Smooth muscle cell (in vitro differentiated cells): ENCODE data around the gene SCYGR1. TPM values are rescaled to one million over a fixed set of nuclear protein-coding genes. Genes with fewer than 3 reads are reported as not detected.
"Not testable (repeated sequence)": the region's sequence is repeated elsewhere in the genome, so short reads cannot be mapped to it uniquely, and the experiment has no call there.

Source experiments
- DNase-seq: peaks from one replicate; lab custom pipeline; 2025; ENCODE audit not compliant: unreplicated experiment; lab: John Stamatoyannopoulos, UW
- H2AFZ ChIP-seq: fragments of 200-600 bp; sonication (generic); 2 replicates; pipeline ENCODE4 v1.6.0; 2016; ENCODE audit warnings: antibody characterized with exemption, low read depth, mild to moderate bottlenecking
- H3F3A ChIP-seq: fragments of 200-600 bp; sonication (generic); 2 replicates; pipeline ENCODE4 v1.6.0; 2017; ENCODE audit warnings: antibody characterized with exemption, low read depth
- H3K27ac ChIP-seq: fragments of 200-600 bp; sonication (generic); 2 replicates; pipeline ENCODE4 v1.5.1; 2016; ENCODE audit warnings: low read depth, mild to moderate bottlenecking
- H3K27me3 ChIP-seq: fragments of 200-600 bp; sonication (generic); 2 replicates; pipeline ENCODE4 v1.6.1; 2016; ENCODE audit warnings: low read depth, mild to moderate bottlenecking
- H3K36me3 ChIP-seq: fragments of 200-600 bp; sonication (generic); 2 replicates; pipeline ENCODE4 v1.5.1; 2016; ENCODE audit warnings: low read depth
- H3K4me1 ChIP-seq: fragments of 200-600 bp; sonication (generic); 2 replicates; pipeline ENCODE4 v1.5.1; 2016; ENCODE audit warnings: low read depth
- H3K4me2 ChIP-seq: fragments of 200-600 bp; sonication (generic); 2 replicates; pipeline ENCODE4 v1.6.0; 2016; ENCODE audit warnings: mild to moderate bottlenecking
- H3K4me3 ChIP-seq: fragments of 200-600 bp; sonication (generic); 2 replicates; pipeline ENCODE4 v1.5.1; 2016; ENCODE audit warnings: mild to moderate bottlenecking
- H3K79me2 ChIP-seq: fragments of 200-600 bp; sonication (generic); 2 replicates; pipeline ENCODE4 v1.6.0; 2016; ENCODE audit warnings: low read depth, mild to moderate bottlenecking
- H3K9ac ChIP-seq: fragments of 200-600 bp; sonication (generic); 2 replicates; pipeline ENCODE4 v1.6.0; 2016; ENCODE audit warnings: low read depth
- H3K9me3 ChIP-seq: fragments of 200-600 bp; sonication (generic); replicated peaks from 2 replicates; pipeline ENCODE4 v1.5.1; 2016; ENCODE audit warnings: low read depth
- H4K20me1 ChIP-seq: fragments of 200-600 bp; sonication (generic); 2 replicates; pipeline ENCODE4 v1.6.0; 2016; ENCODE audit warnings: low read depth
- WGBS: methylation state at CpG from one replicate; pipeline ENCODE4 v1.1.7; 2016; ENCODE audit warnings: low lambda C conversion rate; 5-methylcytosine and 5-hydroxymethylcytosine counted together
- polyA plus RNA-seq: library from polyadenylated mRNA; unstranded; fragments of >200 nt; fragmentation: Nextera tagmentation; extraction: Ambion mirVana; gene quantifications from 2 replicates; pipeline ENCODE4 v1.2.1, GENCODE V29; 2016
- total RNA-seq: library from RNA; depleted of rRNA; stranded (reverse); fragments of >200 nt; gene quantifications from 2 replicates; pipeline ENCODE4 v1.2.3, GENCODE V29; 2014
- TF ChIP-seq, protein P1 (sequence below): fragments of 200-600 bp; sonication (generic); IDR thresholded peaks from 2 replicates; pipeline ENCODE4 v1.5.1; 2017; ENCODE audit warnings: borderline replicate concordance, mild to moderate bottlenecking, antibody characterized with exemption; ENCODE audit not compliant: insufficient read depth, poor library complexity, severe bottlenecking

Gene SCYGR1, protein sequence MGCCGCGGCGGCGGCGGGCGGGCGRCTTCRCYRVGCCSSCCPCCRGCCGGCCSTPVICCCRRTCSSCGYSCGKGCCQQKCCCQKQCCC
- total RNA-seq = not detected in 2 replicates
- polyA plus RNA-seq = not detected in 2 replicates

DNA sequence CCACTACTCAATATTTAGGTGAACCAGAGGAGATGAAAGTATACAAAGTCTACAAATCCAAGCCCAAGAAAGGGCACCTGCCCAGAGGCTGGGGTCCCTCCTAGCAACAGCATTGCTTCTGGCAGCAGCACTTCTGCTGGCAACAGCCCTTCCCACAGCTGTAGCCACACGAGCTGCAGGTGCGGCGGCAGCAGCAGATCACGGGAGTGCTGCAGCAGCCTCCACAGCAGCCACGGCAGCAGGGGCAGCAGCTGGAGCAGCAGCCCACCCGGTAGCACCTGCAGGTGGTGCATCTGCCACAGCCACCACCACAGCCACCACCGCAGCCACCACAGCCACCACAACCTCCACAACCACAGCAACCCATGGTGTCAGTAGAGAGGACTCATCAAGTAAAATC, at the start of gene SCYGR1:
Gene SCYGR1, minus strand, starts transcription at position 367 of the 400 bp plus-strand sequence. Its CDS starts 0 bp downstream, at position 367.
- H3K79me2 ChIP-seq, H3K27me3 ChIP-seq, H2AFZ ChIP-seq, H3K9ac ChIP-seq, H3K4me3 ChIP-seq, H3K36me3 ChIP-seq, H3K27ac ChIP-seq, H3K4me2 ChIP-seq, H4K20me1 ChIP-seq, H3K4me1 ChIP-seq, H3F3A ChIP-seq, DNase-seq, H3K9me3 ChIP-seq: not testable (repeated sequence)
- WGBS = 94% methylated on average over 7 of the region's 7 CpGs

DNA sequence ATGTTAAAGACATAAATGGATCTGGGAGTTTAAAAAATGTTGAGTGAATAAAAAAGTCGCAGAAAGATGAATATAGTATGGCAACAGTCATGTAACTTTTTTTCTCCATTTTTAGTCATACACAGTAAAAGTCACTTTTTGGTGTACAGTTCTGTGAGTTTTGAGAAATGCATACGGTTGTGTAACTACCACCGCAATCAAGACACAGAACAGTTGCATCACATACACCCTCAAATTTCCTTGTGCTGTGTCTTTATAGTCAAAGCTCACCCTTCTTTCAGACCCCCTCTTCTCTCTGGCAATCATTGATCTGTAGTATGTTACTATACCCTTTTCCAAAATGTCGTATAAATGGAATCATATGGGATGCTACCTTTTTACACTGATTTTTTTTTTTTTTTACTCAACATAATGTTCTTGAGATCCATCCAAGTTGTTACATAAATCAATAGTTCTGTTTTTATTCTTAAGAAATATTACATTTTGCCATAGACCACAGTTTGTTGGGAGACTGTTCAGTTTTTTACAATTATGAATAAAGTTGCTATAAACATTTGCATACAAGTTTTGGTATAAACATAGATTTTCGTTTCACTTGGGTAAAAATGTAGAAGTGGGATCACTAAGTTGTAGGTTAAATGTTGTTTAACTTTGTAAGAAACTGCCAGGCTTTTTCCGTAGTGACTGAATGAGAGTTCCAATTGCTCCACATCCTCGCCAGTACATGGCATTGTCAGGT, 48.9 kb upstream of the SCYGR1 start:
- no peaks in the 10 kb centered on the region for H3F3A ChIP-seq
- H3K4me2 ChIP-seq = no peak overlapping the region
- no peak overlapping the region for H3K9ac ChIP-seq
- no peaks in the 10 kb centered on the region for H3K4me1 ChIP-seq
- no peaks in the 10 kb centered on the region for H3K36me3 ChIP-seq
- no peaks in the 10 kb centered on the region for H3K79me2 ChIP-seq
- H3K27me3 ChIP-seq = no peaks in the 10 kb centered on the region
- no peak overlapping the region for H3K4me3 ChIP-seq
- TF ChIP-seq, protein P1, sequence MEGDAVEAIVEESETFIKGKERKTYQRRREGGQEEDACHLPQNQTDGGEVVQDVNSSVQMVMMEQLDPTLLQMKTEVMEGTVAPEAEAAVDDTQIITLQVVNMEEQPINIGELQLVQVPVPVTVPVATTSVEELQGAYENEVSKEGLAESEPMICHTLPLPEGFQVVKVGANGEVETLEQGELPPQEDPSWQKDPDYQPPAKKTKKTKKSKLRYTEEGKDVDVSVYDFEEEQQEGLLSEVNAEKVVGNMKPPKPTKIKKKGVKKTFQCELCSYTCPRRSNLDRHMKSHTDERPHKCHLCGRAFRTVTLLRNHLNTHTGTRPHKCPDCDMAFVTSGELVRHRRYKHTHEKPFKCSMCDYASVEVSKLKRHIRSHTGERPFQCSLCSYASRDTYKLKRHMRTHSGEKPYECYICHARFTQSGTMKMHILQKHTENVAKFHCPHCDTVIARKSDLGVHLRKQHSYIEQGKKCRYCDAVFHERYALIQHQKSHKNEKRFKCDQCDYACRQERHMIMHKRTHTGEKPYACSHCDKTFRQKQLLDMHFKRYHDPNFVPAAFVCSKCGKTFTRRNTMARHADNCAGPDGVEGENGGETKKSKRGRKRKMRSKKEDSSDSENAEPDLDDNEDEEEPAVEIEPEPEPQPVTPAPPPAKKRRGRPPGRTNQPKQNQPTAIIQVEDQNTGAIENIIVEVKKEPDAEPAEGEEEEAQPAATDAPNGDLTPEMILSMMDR = no peak
- DNase-seq = no peak
- no peak overlapping the region for H2AFZ ChIP-seq
- 92% methylated on average over 7 of the region's 7 CpGs for WGBS
- no peaks in the 10 kb centered on the region for H4K20me1 ChIP-seq
- H3K27ac ChIP-seq = no peak overlapping the region
- no peaks in the 10 kb centered on the region for H3K9me3 ChIP-seq

GRCh38 chr2:227433171-227433570, 45.4 kb upstream of the SCYGR1 start:
- no peak for DNase-seq
- Histone ChIP-seq H3K36me3 (no peaks in the 10 kb centered on the region), H3K9me3 (no peaks in the 10 kb centered on the region), H3K4me3 (no peak overlapping the region), H3K4me2 (no peak overlapping the region), H4K20me1 (no peaks in the 10 kb centered on the region), H3K27me3 (no peaks in the 10 kb centered on the region), H3K79me2 (no peaks in the 10 kb centered on the region), H3K9ac (no peak overlapping the region), H3K27ac (no peak overlapping the region), H2AFZ (no peak overlapping the region), H3F3A (no peaks in the 10 kb centered on the region), H3K4me1 (no peaks in the 10 kb centered on the region)
- TF ChIP-seq, protein P1 = no peak
- WGBS = 91% methylated on average over 2 of the region's 2 CpGs

DNA sequence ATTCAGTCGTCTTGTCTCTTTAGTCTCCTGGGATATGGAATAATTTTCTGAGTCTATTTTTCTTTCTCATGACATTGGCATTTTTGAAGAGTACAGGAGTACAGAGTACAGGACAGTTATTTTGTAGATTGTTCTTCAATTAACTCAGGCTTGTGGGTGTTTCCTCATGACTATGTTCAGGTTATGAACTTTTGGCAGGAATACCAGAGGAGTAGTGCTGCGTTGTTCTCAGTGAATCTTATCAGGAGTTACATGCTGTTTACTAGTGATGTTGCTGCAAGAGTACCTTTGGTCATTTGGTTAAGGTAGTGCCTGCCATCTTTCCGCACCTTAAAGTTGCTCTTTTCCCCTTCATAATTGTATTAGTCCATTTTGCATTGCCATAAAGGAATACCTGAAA, 42.9 kb upstream of the SCYGR1 start:
- H3K4me1 ChIP-seq = no peaks in the 10 kb centered on the region
- H3F3A ChIP-seq = no peaks in the 10 kb centered on the region
- H2AFZ ChIP-seq = no peak overlapping the region
- no peaks in the 10 kb centered on the region for H3K27me3 ChIP-seq
- no peaks in the 10 kb centered on the region for H3K36me3 ChIP-seq
- no peaks in the 10 kb centered on the region for H3K79me2 ChIP-seq
- no peaks in the 10 kb centered on the region for H4K20me1 ChIP-seq
- H3K9ac ChIP-seq = no peak overlapping the region
- H3K4me2 ChIP-seq = no peak overlapping the region
- no peaks in the 10 kb centered on the region for H3K9me3 ChIP-seq
- TF ChIP-seq, protein P1 = no peak
- H3K27ac ChIP-seq = no peak overlapping the region
- no peak overlapping the region for H3K4me3 ChIP-seq
- 92% methylated on average over 3 of the region's 3 CpGs for WGBS
- no peak for DNase-seq
